GM19239 (cell line): ENCODE data around the gene SHANK3.

Source experiments
- DNase-seq: peaks from one replicate; pipeline ENCODE4 v3.0.0; 2011; ENCODE audit warnings: low spot score; ENCODE audit not compliant: insufficient read length
- FAIRE-seq: peaks from 2 replicates; lab custom pipeline; 2011; peaks lifted over from hg19 to GRCh38; lab: Jason Lieb, UNC

SHANK3 gene

GRCh38 chr22:50676661-50677492, 4.3 kb downstream of the SHANK3 start:
- DNase-seq (no peak), FAIRE-seq (no peak)

GRCh38 chr22:50677493-50678217, 5.0 kb downstream of the SHANK3 start:
- FAIRE-seq (no peak), DNase-seq (no peak)

GRCh38 chr22:50678218-50678650, 5.6 kb downstream of the SHANK3 start:
- DNase-seq (no peak), FAIRE-seq (no peak)

- DNase-seq (peak; percentile 1), FAIRE-seq (no peak)
These were observed 6.3 kb downstream of the SHANK3 start for GRCh38 chr22:50678651-50679521.

- DNase-seq = no peak
- no peak for FAIRE-seq
These were observed 10.7 kb downstream of the SHANK3 start for GRCh38 chr22:50683086-50683993.

GRCh38 chr22:50683994-50684371, 11.4 kb downstream of the SHANK3 start:
- DNase-seq (no peak), FAIRE-seq (no peak)

GRCh38 chr22:50684501-50684900, 11.9 kb downstream of the SHANK3 start:
- no peak for DNase-seq
- FAIRE-seq = no peak

- no peak for DNase-seq
These were observed 12.4 kb downstream of the SHANK3 start for GRCh38 chr22:50684986-50685385.

GRCh38 chr22:50686794-50687193, 14.2 kb downstream of the SHANK3 start:
- DNase-seq (no peak), FAIRE-seq (no peak)

More at GRCh38 chr22:50684986-50685385, 12.4 kb downstream of the SHANK3 start:
- no peak for FAIRE-seq

GRCh38 chr22:50687829-50688228, 15.2 kb downstream of the SHANK3 start:
- FAIRE-seq (no peak), DNase-seq (no peak)

GRCh38 chr22:50688448-50688847, 15.8 kb downstream of the SHANK3 start:
- DNase-seq (no peak), FAIRE-seq (no peak)

GRCh38 chr22:50691521-50691920, 18.9 kb downstream of the SHANK3 start:
- DNase-seq = no peak

GRCh38 chr22:50693462-50693861, 20.8 kb downstream of the SHANK3 start:
- DNase-seq = no peak
- no peak for FAIRE-seq

More at GRCh38 chr22:50691521-50691920, 18.9 kb downstream of the SHANK3 start:
- peak; percentile 74 for FAIRE-seq

- FAIRE-seq = no peak
- no peak for DNase-seq
These were observed 21.5 kb downstream of the SHANK3 start for GRCh38 chr22:50694099-50694605.

GRCh38 chr22:50694766-50695420, 22.3 kb downstream of the SHANK3 start:
- DNase-seq (no peak), FAIRE-seq (no peak)

- FAIRE-seq (no peak), DNase-seq (no peak)
These were observed 23.0 kb downstream of the SHANK3 start for GRCh38 chr22:50695421-50696250.

- DNase-seq (no peak), FAIRE-seq (no peak)
These were observed 23.7 kb downstream of the SHANK3 start for GRCh38 chr22:50696251-50696798.
